NCI-H748 (cell line): Measurements from ENCODE around the gene VAC14.
"Not testable (repeated sequence)": the region's sequence is repeated elsewhere in the genome, so short reads cannot be mapped to it uniquely, and the experiment has no call there.

Experiments
- DNase-seq: peaks from one replicate; lab custom pipeline; 2025; ENCODE audit not compliant: unreplicated experiment; lab: John Stamatoyannopoulos, UW

The VAC14 gene

DNA sequence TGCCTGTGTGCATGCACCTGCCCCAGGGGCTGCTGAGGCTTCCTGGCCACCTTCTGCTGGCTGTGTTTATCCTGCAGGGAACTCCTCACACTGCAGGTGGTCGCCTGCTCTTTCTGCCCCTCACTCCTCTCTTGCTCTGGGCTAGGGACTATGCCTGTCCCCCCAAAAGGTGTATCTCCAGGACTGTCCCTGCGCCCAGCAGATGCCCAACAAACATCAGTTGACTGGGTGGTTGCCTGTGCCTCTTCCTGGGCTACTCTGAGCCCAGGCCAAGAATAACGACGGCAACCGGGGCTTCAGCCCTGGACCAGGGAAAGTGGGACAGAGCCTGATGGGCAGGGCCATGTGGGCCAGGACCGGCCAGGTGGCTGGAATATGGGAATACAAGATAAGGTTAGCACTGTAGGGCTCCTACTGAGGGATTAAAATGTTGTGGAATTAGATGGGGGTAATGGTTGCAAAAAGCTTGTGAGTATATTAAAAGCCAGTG is 55.4 kb downstream of the VAC14 start:
- no peak for DNase-seq

DNA sequence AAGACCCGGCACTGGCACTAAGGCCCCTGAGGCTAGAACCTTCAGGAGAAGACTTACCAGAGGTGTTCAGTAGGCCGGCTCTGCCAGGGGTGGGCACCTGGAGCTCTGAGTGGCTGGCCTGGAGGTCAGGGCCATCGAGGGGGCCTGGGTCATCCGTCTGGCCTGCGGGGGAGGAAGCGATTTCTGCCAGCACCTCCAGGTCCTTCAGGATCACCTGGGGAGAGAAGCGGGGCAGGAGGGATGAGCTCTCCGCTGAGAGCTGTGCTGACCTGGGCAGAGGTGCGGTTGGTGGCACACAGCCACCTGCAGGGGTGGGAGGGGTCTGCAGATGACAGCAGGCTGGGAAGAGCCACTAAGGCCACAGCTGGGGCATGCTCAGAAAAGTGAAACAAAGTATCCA is 56.6 kb downstream of the VAC14 start:
- no peak for DNase-seq

DNA sequence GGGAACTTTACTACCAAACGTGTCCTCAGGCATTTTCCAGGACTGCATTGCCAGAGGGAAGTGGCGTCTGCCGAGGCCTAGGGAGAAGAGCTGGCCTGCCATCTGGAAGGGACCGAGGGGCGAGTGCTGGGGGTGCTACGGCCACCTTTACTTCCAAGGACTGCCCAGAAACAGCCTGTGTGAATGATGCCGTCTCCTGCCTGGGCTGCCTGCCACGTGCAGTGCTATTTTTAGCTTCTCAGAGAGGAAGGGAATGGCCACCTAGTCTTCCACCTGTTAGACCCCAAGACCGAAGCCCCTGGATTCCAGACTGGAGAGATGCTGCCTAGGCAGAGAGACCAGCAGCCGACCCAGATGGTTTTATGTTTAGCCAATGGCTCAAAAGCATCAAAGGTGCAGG is 57.2 kb downstream of the VAC14 start:
- no peak for DNase-seq

DNA sequence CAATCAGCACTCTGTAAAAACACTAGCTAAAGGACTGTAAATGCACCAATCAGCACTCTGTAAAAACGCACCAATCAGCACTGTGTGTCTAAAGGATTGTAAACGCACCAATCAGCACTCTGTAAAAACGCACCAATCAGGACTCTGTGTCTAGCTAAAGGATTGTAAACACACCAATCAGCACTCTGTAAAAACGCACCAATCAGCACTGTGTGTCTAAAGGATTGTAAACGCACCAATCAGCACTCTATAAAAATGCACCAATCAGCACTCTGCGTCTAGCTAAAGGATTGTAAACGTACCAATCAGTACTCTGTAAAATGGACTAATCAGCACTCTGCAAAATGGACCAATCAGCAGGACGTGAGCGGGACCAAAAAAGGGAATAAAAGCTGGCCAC is 58.0 kb downstream of the VAC14 start:
- not testable (repeated sequence) for DNase-seq

DNA sequence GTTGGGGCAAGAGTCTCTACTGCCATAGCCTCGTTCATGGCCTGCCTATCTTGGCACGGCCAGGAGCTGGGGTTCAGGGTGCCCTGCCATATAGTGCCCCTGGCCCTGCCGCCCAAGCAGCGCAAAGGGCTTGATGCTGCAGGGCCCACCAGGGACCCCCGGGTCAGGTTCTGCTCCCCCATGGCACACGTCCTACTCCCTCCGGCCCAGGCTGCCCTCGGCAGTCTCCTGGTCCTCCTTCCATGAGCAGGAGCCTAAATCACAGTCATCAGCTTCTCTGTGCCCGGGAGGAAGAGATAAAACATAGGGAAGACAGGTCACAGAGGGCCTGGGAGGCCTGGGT is 59.2 kb downstream of the VAC14 start:
- DNase-seq = no peak

DNA sequence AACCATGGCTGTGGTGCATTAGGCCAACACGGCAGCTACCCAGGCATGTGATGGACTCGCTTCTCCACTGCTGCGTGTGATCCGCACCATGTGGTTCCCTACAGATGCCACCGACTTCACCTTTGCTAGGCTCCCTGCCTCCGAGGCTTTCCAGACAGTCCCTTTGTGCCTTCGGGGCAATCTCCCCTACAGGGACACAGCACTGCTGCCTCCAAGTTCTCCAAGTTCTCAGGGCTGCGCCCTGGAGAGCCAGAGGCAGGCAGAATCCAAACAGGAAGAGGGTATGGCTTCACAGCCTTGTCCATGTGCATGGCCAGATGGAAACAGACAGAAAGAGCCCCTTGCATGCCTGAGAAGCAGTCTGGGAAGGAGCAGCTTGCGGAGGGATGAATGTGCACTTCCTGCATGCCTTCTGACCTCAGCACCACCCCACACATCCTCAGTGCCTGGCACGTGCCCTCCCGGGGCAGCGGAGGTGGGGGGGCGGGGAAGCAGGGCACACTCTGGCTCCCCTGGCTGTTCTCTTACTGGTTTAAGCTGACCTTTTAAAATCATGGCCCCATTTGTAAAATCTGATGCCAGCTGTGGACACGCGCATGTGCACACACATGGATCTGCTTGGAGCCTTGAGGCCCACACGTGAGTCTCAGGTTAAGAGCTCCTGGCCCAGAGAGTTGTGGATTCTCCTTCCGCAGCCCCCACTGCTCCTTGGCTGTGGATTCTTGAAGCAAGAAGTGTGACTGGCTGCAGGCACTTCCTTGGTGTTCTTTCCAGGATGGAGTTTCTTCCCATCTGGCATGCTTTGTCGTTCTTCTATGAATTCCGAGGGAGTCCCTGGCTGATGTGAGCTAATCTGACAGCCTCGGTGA is 59.8 kb downstream of the VAC14 start:
- DNase-seq = no peak

DNA sequence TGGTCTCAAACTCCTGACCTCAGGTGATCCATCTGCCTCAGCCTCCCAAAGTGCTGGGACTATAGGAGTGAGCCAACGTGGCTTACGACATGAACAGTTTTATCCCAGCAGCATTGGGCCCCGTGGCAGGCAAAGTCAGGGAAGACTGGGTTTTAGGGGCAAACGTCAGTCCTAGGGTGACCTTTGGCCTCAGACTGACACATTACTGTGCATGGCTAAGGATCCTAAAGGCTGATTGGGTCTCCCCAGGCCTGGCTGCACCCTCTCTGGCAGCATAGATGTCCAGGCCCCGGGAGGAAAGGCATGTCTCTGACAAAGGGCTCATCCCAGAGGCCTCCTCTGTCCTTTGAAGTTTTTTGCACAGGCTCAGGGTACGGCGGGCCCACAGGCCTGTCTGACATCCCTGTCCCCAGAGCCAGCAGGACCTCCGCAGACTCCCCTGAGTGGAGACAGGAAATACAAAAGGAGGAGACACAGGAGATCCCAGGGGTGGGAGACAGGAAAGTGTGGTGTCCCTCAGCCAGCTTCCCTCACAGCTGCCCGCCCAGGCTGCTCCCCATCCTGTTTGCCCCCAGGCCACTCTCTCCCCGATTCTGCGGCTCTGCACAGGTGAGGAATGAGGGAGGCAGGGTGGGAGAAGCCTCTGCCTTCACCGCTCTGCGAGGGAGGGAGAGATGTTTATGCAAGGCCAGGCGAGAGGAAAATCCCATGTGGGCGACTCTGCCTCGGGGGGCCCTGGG is 60.6 kb downstream of the VAC14 start:
- DNase-seq = no peak

DNA sequence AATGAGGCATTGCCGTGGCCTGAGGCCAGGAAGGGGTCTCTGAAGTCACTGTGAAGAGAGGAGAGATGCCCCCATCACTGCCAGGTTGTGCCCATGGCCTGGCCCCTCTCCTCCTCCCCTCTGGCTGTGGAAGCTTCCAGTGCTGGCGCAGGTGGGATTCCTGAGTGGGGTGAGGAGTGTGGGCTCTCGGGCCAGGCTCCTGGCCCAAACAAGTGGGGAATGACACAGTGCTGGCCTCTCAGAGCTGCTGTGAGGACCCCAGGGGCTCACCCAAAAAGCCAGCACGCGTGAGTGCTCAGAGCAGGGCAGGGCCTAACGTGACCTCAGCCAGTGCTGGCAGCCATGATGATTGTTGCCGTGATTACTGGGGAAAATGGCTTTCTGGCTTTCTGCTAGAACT is 61.6 kb downstream of the VAC14 start:
- no peak for DNase-seq

DNA sequence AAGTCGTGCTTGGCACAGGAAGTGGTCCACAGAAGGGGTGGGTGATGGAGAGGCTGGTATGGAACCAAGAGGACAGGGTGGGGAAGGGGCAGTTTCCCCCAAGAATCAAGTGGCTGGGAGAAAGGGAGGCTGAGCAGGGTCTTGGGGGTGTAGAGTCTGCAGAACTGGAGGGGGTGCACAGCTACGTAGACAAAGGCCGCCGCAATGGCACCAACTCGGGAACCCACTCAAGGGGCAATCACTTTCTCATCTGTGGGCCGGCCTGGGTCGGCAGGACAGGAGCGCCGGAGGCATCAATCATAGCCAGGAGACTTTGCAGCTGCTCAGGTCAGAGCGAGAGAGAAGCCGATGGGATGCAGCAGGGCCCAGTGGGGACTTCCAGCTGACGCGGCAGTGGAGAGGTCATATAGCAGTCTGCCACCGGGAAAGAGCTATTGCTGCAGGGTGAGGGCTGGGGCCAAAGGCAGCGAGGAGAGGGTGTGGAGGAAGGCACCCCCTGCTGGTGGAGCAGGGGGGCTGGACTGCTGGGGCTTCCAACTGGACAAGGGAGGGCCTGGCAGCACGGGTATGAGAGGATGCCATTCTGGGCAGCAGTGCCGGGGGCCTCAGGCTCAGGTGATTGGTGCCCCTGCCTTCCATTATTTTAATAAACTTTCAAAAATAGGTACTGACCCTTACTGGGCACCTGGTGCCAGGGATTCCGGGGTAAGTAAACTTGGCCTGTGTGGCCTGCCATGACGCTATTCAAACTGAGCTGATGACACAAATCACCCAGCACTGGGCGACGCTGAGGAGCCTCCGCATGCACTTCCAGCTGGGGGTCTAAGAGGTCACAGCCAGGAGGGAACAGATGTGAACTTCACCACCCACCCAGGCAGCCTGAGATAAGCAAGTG is 62.6 kb downstream of the VAC14 start:
- no peak for DNase-seq

DNA sequence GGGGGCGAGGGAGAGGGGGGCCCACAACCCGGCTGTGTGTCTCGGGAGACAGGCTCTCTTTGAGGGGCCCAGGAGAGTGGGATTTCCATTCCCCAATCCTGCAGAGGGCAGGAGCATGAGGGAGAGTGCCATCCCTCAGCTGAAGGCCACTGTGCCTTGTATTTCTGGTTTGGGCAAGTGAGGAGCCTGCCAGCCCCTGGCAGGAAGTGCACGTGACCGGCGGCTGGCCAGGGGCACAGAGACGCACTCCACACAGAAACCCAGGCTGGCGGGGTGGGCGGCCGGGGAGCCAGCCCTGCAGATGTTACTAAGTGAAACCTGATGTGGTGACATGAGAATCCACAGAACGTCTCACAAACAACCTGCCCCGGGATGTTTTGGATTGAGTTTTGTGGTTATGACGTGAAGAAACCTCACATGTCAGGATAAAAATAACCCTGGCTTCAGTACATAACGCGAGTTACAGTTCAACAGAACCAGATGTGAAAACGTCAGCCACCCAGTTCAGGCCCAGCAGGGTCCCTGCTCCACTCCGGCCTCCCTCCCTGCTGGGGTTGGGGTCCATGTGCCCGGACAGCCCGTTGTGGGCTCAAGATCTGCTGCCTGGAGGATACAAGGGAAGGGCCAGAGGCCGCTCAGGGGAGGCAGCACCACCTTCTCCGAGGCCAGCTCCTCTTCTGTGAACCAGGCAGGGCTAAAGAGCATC is 63.4 kb downstream of the VAC14 start:
- no peak for DNase-seq

DNA sequence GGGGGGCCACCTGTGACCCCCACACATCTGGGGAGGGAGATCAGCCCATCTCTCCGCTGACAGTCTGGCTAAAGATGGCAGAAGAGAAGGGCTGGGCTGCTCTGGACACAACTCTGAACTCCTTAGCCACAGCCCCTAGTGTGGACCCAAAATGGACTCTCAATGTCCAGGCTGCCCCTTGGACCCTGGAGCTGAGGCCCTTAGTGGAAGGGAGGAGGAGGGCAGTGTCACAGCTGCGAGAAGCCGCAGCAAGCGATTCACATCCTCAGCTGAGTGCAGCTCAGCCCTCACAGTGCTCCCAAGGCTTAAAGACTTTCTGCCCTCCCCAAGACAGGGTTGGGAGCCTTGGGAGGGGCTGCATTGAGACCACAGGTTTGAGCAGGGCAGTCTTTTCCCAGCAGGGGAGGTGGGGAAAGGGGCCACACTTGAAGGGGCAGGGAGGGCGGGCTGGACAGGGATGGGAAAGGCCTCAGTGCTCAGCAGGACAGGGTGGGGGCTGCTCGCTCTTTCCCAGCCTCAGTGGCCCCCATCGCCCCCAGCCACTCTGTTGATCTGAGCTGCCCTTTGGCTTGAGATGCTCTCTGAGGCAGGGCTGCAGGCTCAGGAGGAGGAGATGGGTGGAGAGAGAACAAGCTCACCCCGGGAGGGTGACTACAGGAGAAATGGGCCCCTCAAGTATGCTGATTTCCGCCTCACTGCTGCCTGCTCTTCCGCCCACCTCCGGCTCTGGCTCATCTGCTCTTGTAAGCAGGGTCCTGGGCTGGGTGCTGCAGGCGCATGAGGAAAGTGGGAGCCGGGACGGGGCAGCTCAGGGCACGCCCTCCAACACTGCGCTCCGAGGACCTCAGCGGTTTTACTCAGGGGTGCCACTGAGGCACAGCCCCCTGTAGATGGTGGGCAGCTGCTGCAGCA is 64.2 kb downstream of the VAC14 start:
- no peak for DNase-seq

DNA sequence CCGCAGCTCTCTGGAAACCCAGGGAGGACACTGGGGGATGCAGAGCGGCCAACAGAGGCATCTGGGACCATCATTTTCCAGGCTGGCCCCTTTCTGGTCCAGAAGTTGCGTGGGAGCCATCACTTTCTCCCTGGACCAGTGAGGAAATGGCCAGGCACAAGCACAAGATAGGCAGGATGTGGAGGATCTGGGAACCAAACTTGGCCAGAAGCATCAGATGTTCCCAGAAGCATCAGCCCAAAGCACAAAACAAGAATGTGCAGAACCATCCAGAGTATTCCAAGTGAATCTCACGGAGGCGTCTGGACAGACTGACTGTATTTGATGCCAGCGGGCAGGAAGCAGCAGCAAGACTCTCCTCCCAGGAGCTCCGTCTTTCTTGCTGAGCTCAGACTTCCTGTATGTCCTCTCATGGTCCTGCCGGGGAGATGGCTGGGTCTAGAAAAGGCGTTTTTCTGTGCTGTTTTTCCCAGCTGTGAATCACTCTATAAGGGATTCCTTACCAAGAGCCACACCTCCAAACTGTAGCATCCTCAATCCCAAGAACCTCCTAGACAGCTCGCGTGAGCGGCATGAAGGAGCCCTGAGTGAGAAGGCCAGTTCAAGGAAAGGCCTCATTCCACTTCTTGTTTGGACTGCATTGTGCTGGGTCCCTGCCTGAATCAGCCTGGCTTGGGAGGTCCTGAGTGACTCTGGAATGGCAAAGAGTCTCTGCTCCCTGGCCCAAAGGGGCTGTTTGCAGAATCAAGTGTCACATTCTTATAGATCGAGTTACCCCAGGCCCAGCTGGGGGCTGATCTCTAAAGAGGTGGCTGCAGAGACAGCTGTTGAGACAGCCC is 65.6 kb downstream of the VAC14 start:
- DNase-seq = no peak

DNA sequence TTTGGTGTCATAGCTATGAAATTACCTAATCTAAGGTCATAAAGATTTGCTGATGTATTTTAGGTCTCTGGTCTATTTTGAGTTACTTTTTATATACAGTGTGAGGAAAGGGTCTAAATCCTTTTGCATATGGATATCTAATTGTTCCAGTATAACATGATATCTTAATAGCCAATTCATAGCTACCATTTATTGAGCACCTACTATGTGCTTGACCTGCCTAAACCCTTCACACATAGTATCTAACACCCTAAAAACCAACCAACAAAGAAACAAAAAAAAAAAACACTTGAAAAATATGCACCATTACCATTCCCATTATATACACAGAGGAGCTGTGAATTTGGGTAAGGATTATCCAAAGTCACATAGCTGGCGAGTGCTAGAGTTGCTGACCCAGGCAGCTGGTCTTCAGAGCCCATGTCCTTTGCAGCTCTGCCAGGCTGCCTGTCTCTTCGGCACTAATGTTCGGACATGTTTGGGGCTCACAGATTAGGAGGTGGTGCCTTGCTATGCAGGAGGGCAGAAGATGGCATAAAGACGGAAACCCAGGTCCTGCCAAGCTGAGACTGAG is 66.3 kb downstream of the VAC14 start:
- DNase-seq = no peak

DNA sequence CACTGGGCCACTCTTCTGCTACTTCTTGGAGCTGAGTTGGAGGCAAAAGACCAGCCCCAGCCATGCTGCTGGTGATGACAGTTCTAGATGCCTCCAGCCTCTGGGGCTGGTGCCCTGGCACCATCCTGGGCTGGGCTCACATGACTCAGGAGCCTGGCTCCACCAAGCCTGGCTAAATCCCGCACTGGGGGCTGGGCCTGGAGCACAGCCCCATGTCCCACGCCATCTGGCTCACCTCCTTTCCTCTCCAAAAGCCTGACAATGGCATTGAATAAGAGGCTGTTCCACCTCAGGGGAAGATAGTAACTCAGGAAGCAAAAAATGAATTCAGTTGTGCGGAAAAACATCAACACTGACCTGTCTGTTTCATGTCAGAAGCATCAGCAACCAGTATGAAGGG is 70.0 kb downstream of the VAC14 start:
- DNase-seq = no peak

DNA sequence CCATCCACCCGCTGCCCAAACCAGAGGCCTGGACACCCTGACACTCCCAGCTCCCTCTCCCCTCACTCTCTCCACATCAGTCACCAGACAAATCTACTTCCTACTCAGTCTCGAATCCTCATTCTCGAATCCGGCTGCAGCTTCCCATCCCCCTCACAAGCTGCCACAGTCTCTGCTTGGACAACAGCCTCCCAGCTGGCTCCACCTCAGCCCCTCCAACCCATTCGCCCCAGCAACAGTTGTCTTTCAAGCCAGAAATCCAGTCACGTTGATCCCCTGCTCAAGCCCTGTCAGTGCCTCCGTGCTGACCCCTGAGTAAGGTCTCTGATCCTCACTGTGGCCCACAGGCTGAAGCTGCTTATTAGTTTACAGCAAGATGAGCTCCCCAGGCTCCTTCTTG is 70.9 kb downstream of the VAC14 start:
- DNase-seq = no peak

DNA sequence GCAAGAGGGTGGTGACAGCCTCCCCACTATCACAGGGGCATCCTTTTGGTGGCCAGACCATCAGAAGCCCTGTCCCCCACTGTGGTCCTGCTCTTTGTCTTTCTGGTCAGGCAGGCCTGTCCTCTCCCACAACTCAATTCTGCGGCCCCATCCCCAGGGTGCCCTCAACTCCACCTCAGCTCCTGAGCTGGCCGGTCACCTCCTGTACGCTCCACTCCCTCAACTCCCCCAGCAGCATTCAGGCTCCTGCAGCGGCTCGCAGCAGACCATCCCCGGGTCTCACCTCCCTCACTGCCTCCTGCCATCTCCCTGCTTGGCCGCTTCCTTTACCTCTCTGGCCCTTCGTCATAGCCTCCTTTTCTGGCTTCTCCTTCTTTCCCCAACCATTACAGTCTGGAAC is 71.7 kb downstream of the VAC14 start:
- DNase-seq = no peak

DNA sequence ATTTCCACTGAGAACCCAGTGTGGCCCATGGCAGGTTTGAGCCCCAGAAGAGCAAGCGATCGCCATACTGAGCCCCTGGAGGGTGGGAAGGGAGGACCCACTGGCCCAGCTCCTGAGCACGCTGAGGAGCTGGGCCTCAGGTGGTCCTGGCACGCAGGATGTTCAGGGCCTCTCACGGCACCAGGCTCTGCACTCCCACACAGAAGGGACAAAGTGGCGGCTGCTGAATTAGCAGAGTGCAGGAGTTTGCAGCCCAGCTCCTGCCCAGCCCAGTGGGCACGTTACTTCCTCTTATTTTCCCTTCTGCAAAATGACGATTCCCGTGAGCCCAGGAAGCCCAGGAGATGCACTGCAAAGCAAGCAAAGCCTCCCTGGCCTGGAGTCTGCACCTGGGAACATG is 72.8 kb downstream of the VAC14 start:
- no peak for DNase-seq

DNA sequence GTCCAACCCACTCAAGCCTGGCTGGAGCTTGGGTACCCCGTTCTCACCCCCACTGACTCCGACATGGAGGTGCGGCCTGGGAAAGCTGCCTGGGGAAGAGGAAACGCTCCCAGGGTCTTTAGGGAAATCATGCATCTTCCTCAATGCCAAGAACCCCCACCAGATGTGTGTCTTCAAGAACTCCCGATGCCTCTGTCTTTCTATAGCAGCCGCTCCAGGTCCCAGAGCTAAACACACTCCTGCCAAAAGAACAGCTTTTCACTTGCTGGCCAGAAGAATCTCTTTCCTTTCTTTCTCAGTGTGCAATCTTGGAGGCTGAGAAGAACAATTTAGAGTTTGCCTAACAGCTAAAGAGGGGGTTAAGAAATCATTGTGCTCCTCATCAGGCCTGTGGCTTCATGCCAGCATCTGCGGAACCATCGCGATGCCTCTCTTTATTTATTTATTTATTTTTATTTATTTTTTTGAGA is 74.0 kb downstream of the VAC14 start:
- no peak for DNase-seq
